SH-SY5Y (cell line): ENCODE measurements around the gene LMF1.

ENCODE experiments used
- GATA2 ChIP-seq: IDR thresholded peaks from 2 replicates; pipeline ENCODE4 v1.6.1; 2011; ENCODE audit warnings: mild to moderate bottlenecking, low read depth, low read length
- GATA3 ChIP-seq: IDR thresholded peaks from 2 replicates; pipeline ENCODE4 v1.6.1; 2011; ENCODE audit warnings: low read depth, mild to moderate bottlenecking, low read length, moderate library complexity

Gene LMF1

GRCh38 chr16:982145-983043 lies 11.6 kb upstream of the LMF1 start:
- TF ChIP-seq GATA2 (no peak), GATA3 (no peak)

DNA sequence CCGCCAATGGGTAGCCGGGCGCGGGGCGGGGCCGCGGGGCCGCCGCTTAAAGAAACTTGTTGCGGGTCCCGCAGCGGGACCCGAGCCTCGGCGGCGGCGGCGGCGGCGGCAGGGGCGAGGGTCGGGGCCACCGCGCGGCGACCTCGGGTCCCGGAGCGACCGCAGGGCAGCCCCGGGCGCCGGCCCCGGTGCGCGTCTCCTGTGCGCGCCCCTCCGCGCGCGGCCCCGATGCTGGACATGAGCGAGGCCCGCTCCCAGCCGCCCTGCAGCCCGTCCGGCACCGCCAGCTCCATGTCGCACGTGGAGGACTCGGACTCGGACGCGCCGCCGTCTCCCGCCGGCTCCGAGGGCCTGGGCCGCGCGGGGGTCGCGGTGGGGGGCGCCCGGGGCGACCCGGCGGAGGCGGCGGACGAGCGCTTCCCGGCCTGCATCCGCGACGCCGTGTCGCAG lies 10.9 kb upstream of the LMF1 start, which contains the start of gene SOX8:
TSS of gene SOX8 (plus strand) at position 76 of the 450 bp plus-strand sequence. CDS start at position 229, 153 bp downstream.
- no peak for TF ChIP-seq GATA2
- TF ChIP-seq GATA3, result no peak

DNA sequence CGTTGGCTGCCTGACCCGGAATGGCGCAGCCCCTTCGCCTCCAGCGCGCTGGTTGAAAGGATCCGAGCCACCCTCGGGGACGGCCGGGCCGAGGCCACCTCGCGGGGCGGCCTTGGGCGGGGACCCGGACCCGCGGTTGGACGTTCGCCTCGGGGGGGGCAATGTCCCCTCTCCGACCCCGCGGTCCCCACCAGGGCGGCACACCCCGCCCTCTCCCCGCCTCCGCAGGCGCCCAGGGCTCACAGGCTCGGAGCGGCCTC lies 9.7 kb upstream of the LMF1 start:
- TF ChIP-seq GATA3 (no peak), GATA2 (no peak)

DNA sequence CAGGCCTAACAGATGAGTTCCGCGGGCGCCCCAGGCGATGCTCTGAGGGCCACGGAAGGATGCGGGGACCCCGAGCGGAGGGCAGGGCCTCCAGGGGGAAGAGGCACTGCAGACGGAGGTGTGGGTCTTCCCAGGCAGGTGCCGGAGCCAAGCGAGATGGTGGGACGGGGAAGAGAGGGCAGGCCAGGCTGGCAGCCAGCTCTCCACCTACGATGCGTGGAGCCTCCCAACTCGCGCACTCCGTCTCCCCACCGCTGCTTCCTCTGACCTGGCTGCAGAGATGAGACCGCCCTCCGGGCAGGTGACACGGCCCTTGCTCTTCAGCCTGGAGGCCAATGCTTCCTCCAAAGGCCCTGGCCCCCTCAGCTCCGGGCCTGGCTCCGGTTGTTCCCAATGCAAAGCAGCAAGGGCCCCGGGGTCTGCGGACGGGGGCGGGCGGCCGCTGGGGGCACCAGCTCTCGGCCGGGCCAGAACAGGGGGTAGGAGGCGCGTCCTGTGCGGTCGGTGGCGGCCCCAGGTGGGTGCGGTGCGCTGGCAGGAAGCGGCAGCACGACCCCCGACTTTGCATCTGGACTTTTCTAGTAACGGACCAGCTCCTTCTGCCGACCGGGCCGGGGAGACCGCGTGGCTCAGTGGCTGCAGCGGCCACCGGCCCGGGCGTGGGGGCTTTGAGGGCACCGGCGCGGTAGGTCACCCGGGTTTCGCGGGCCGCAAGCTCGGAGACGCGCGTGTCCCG lies 9.2 kb upstream of the LMF1 start:
- TF ChIP-seq GATA3 (no peak), GATA2 (no peak)

- no peak for TF ChIP-seq GATA3
- no peak for TF ChIP-seq GATA2
These were observed 8.4 kb upstream of the LMF1 start for GRCh38 chr16:979147-979546.

DNA sequence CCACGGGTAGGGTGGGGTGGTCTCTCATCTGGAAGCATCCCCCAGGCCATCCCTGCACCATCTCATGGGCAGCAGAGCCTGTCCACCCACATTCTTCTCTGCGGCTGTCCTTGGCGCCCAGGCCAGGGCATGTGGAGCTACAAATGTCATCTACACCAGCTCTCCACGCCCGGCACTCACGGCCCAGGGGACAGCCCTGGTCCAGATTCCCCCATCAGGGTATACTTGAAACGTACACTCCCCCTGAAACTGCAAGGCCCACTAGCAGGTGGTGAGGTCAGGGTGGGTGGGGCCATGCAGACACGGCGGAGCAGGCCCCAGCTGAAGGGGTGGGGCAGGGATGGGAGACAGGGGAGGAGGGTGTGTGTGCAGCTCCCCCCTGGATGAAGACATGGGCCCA lies 7.6 kb upstream of the LMF1 start:
- TF ChIP-seq GATA3 (no peak), GATA2 (no peak)

DNA sequence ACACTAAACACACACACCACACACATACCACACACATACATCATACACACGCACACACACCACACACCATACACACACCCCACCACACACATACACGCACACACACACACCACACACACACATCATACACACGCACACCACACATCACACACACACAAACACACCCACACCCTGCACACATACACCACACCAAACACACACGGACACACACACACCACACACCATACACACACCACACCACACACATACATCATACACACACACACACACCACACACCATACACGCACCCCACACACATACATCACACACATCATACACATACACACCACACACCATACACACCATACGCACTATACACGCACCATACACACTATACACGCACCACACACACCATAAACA lies 7.1 kb upstream of the LMF1 start:
- TF ChIP-seq GATA3 (no peak), GATA2 (no peak)

- TF ChIP-seq GATA2 (no peak), GATA3 (no peak)
These were observed 6.4 kb upstream of the LMF1 start for GRCh38 chr16:977081-977701.

GRCh38 chr16:976389-976931 lies 5.7 kb upstream of the LMF1 start:
- TF ChIP-seq GATA2, result no peak
- TF ChIP-seq GATA3, result no peak

DNA sequence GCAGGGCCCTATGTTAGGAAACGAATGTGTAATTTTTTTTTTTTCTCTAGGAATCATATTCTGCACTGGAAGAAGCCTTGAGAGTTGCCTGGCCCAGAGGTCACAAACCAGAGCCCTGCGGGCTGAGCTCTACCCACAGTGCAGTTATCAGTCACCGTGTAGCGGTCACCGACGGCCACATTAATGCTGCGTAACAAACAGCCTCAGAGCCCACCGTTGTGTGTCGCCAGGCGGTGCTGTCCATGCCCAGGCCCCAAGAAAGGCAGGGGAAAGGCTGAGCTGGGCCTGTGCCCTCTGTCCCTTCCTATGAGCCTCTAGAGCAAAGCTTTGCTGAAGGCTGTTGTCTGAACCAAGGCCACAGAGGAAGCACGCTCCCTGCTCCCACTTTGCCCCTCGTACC lies 4.5 kb upstream of the LMF1 start:
- TF ChIP-seq GATA3 (no peak), GATA2 (no peak)

DNA sequence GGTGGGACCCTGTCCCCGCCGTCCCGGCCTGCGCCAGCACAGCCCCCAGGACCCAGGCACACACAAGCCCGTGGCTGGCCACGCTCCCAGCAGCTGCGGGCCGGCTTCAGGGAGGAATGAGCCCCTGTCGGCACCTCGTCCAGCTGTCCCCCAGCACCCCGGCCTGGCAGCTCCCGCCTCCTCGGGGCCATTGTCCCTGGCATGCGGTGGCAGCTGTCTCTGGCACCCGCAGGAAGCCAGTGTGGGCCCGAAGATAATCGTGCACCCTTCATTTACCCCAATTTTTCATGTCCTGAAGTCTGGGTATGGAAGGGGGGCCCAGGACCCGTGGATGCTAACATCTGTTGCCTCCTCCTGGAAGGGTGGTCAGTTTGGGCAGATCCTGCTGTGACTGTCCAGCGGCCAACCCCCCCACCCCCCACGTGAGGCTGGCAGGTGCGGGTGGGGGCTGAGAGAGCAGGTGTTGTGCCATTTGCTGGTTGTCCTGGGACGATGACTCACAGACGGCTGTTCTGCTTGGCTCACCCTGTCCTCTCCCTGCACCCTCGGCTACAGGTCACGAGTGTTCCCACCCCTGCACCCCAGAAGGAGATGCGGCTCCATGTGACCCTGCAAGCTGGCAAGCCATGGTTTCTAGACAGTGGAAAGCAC lies 4.0 kb upstream of the LMF1 start:
- no peak for TF ChIP-seq GATA2
- TF ChIP-seq GATA3, result no peak

GRCh38 chr16:974001-974601 lies 3.3 kb upstream of the LMF1 start:
- TF ChIP-seq GATA3 (no peak), GATA2 (no peak)

DNA sequence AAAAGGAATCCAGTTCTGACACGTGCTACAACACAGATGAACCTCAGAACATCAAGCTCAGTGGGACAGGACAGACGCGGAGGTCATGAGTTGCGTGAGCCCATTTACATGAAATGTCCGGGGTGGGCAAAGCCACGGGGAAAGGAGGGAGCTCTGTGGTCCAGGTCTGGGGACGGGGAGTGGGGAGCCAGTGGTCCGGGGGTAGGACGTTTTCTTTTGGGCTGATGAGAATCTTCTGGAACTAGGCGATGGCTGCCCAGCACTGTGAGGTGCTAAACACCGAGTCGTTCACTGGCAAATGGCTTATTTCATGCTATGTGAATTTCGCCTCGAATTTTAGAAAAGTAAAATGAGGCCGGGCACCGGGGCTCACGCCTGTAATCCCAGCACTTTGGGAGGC lies 2.6 kb upstream of the LMF1 start:
- no peak for TF ChIP-seq GATA3
- TF ChIP-seq GATA2, result no peak

DNA sequence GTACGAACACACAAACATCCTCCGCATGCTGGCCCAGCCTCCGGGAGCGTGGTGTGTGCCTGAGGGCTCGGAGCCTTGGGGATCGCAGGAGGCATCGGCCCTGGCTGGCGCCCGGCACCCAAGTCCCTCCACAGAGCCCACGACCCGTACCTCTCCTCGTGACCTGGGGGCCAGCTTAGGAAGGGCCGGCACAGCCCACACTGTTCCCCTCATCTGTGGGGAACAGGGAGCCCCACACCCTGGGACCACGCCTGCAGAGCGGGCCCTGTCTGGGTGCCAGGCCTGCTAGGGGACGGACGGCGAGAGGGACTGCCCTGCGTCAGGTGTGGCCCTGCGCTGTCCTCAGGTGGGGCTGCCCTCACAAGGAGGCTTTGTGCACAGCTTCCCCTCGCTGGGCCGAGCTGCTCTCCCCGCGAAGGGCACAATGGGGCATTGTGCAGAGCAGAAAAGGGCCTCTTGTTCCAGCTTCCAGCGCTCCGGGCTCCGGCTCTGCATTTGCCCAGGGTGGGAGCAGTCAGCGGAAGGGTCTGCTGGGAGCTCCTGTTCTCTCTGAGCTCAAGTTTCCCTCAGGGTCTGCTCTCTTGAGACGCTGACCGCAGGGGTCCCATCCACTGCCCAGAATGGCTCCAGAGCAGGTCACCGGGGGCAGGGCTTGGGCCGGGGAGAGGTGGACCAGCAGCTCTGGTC lies 1.7 kb upstream of the LMF1 start:
- TF ChIP-seq GATA2 (no peak), GATA3 (no peak)
